GM23248 (cell line): ENCODE measurements around the gene PRR23A. TPM values are rescaled to one million over a fixed set of nuclear protein-coding genes. Genes with fewer than 3 reads are reported as not detected.
"Not testable (repeated sequence)": the region's sequence is repeated elsewhere in the genome, so short reads cannot be mapped to it uniquely, and the experiment has no call there.

ENCODE experiments used
- DNase-seq: peaks from one replicate; pipeline ENCODE4 v3.0.0-alpha.2; 2015
- H2AFZ ChIP-seq: fragments of 200-600 bp; sonication (generic); 2 replicates; pipeline ENCODE4 v1.6.1; 2016; ENCODE audit warnings: antibody characterized with exemption
- H3F3A ChIP-seq: fragments of 200-600 bp; sonication (generic); 2 replicates; pipeline ENCODE4 v1.6.1; 2016; ENCODE audit warnings: mild to moderate bottlenecking, antibody characterized with exemption, mixed run types; ENCODE audit not compliant: insufficient read depth
- H3K27ac ChIP-seq: fragments of 200-600 bp; sonication (generic); 2 replicates; pipeline ENCODE4 v1.5.1; 2016; ENCODE audit warnings: mild to moderate bottlenecking
- H3K27me3 ChIP-seq: fragments of 200-600 bp; sonication (generic); replicated peaks from 2 replicates; pipeline ENCODE4 v1.6.1; 2016; ENCODE audit warnings: mild to moderate bottlenecking; ENCODE audit not compliant: insufficient read depth
- H3K36me3 ChIP-seq: fragments of 200-600 bp; sonication (generic); 2 replicates; pipeline ENCODE4 v1.6.1; 2016; ENCODE audit warnings: low read depth, mild to moderate bottlenecking
- H3K4me1 ChIP-seq: fragments of 200-600 bp; sonication (generic); 2 replicates; pipeline ENCODE4 v1.6.1; 2016; ENCODE audit warnings: mild to moderate bottlenecking; ENCODE audit not compliant: insufficient read depth
- H3K4me2 ChIP-seq: fragments of 200-600 bp; sonication (generic); one replicate; pipeline ENCODE4 v1.6.1; 2016; ENCODE audit warnings: mild to moderate bottlenecking; ENCODE audit not compliant: unreplicated experiment
- H3K4me3 ChIP-seq: fragments of 200-600 bp; sonication (generic); 2 replicates; pipeline ENCODE4 v1.5.1; 2016; ENCODE audit warnings: mild to moderate bottlenecking
- H3K79me2 ChIP-seq: fragments of 200-600 bp; sonication (generic); 2 replicates; pipeline ENCODE4 v1.6.1; 2016; ENCODE audit warnings: mild to moderate bottlenecking; ENCODE audit not compliant: insufficient read depth
- H3K9ac ChIP-seq: fragments of 200-600 bp; sonication (generic); 2 replicates; pipeline ENCODE4 v1.6.1; 2016; ENCODE audit warnings: mild to moderate bottlenecking
- H3K9me2 ChIP-seq: fragments of 200-600 bp; sonication (generic); 2 replicates; pipeline ENCODE4 v1.6.1; 2016; ENCODE audit warnings: mixed run types, mild to moderate bottlenecking, moderate library complexity; ENCODE audit not compliant: insufficient read depth
- H3K9me3 ChIP-seq: fragments of 200-600 bp; sonication (generic); one replicate; pipeline ENCODE4 v1.6.1; 2017; ENCODE audit warnings: low read depth
- H4K20me1 ChIP-seq: fragments of 200-600 bp; sonication (generic); 2 replicates; pipeline ENCODE4 v1.6.0; 2016; ENCODE audit not compliant: insufficient read depth
- EZH2 ChIP-seq: fragments of 200-600 bp; sonication (generic); IDR thresholded peaks from 2 replicates; pipeline ENCODE4 v1.6.1; 2018; ENCODE audit warnings: antibody characterized with exemption, mild to moderate bottlenecking; ENCODE audit not compliant: insufficient read depth, poor library complexity, severe bottlenecking
- EZH2phosphoT487 ChIP-seq: fragments of 200-600 bp; sonication (generic); IDR thresholded peaks from 2 replicates; pipeline ENCODE4 v1.6.1; 2018; ENCODE audit warnings: antibody characterized with exemption, moderate library complexity, mild to moderate bottlenecking, low read depth; ENCODE audit not compliant: insufficient read depth
- WGBS, 2 experiments: methylation state at CpG; one replicate each; pipeline ENCODE4 v1.1.6; 2015 to 2017; ENCODE audit warnings: low lambda C conversion rate in 2 of 2, low coverage in 1 of 2; ENCODE audit errors: missing lambda C conversion rate in 2 of 2; 5-methylcytosine and 5-hydroxymethylcytosine counted together
- in situ Hi-C: fragments of 300-500 bp; cut with MboI; formaldehyde crosslinking; loops from 2 replicates; pipeline ENCODE4 v1.15.0; 2020
- polyA plus RNA-seq: library from polyadenylated mRNA; unstranded; fragments of >200 nt; fragmentation: Nextera tagmentation; extraction: Ambion mirVana; gene quantifications from 2 replicates; pipeline ENCODE4 v1.2.1, GENCODE V29; 2016
- total RNA-seq: library from RNA; depleted of rRNA; stranded (reverse); fragments of >200 nt; shearing (Covaris generic); gene quantifications from 2 replicates; pipeline ENCODE4 v1.2.3, GENCODE V29; 2014

The PRR23A gene
- total and polyA plus RNA-seq, 2 experiments from 2014 or later: not detected

GRCh38 chr3:139043554-139044365 lies 37.7 kb upstream of the PRR23A start:
- no peaks in the 10 kb centered on the region for H3K27me3 ChIP-seq
- no peak for DNase-seq
- no peak overlapping the region for H3K4me2 ChIP-seq
- no peak overlapping the region for H2AFZ ChIP-seq
- no peaks in the 10 kb centered on the region for H3K79me2 ChIP-seq
- no peaks in the 10 kb centered on the region for H3F3A ChIP-seq
- no peaks in the 10 kb centered on the region for H3K9me3 ChIP-seq
- 71 to 77% methylated on average over 44 to 46 of the region's 50 CpGs for WGBS, 2 experiments
- H3K4me1 ChIP-seq: no peaks in the 10 kb centered on the region
- H3K9me2 ChIP-seq: no peaks in the 10 kb centered on the region
- H3K4me3 ChIP-seq: no peak overlapping the region
- H3K9ac ChIP-seq: no peak overlapping the region
- no peaks in the 10 kb centered on the region for H4K20me1 ChIP-seq
- no peak overlapping the region for H3K27ac ChIP-seq
- TF ChIP-seq EZH2: no peak
- no peak for TF ChIP-seq EZH2phosphoT487
- in situ Hi-C loops: no loop called here
- no peaks in the 10 kb centered on the region for H3K36me3 ChIP-seq

DNA sequence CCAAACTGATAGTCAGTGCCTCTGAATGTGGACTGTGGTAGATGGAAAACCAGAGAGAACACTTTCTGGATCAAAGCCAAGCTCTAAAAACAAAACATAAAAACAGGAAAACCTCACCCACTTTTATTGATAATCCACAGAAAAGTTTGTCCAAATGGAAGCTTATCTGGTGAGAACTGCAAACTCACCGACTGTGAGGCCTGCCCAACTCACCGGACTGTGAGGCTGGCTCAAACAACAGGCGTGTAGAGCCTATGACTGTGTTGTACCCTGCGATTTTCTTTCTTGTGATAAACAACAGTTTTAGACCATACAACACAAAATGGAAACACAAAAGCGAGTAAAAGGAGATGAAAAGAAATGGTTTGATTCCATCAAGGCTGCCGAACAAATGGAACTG lies 31.4 kb upstream of the PRR23A start:
- no peak for TF ChIP-seq EZH2
- no peak for TF ChIP-seq EZH2phosphoT487
- WGBS, 2 experiments: 47 to 52% methylated on average over 6 of the region's 6 CpGs

GRCh38 chr3:139032326-139033002 lies 26.4 kb upstream of the PRR23A start:
- no peak for TF ChIP-seq EZH2phosphoT487
- H3K9me2 ChIP-seq: no peaks in the 10 kb centered on the region
- H3K9me3 ChIP-seq: no peaks in the 10 kb centered on the region
- no peak for DNase-seq
- no peak overlapping the region for H2AFZ ChIP-seq
- no peak overlapping the region for H3K4me3 ChIP-seq
- no peaks in the 10 kb centered on the region for H3K27me3 ChIP-seq
- no peaks in the 10 kb centered on the region for H3K79me2 ChIP-seq
- in situ Hi-C loops: no loop called here
- no peak overlapping the region for H3K9ac ChIP-seq
- WGBS, 2 experiments: 16 to 18% methylated on average over 2 of the region's 2 CpGs
- no peaks in the 10 kb centered on the region for H4K20me1 ChIP-seq
- H3F3A ChIP-seq: no peaks in the 10 kb centered on the region
- H3K4me1 ChIP-seq: no peaks in the 10 kb centered on the region
- H3K27ac ChIP-seq: no peak overlapping the region
- H3K36me3 ChIP-seq: no peaks in the 10 kb centered on the region
- no peak overlapping the region for H3K4me2 ChIP-seq

More for the DNA sequence above, 31.4 kb upstream of the PRR23A start:
- H4K20me1 ChIP-seq: no peaks in the 10 kb centered on the region
- H3K4me3 ChIP-seq: no peak overlapping the region
- H3K9ac ChIP-seq: no peak overlapping the region
- no peaks in the 10 kb centered on the region for H3K36me3 ChIP-seq
- no peaks in the 10 kb centered on the region for H3K79me2 ChIP-seq
- no peaks in the 10 kb centered on the region for H3K9me3 ChIP-seq
- no peak overlapping the region for H3K27ac ChIP-seq
- H3K4me1 ChIP-seq: no peaks in the 10 kb centered on the region
- no peaks in the 10 kb centered on the region for H3F3A ChIP-seq
- no peak for DNase-seq
- H3K27me3 ChIP-seq: no peaks in the 10 kb centered on the region
- in situ Hi-C loops: no loop called here
- no peak overlapping the region for H3K4me2 ChIP-seq
- no peak overlapping the region for H2AFZ ChIP-seq
- H3K9me2 ChIP-seq: no peaks in the 10 kb centered on the region

- H3K36me3 ChIP-seq, H4K20me1 ChIP-seq, in situ Hi-C loops, H3K27me3 ChIP-seq, H3K9me2 ChIP-seq, H3K4me2 ChIP-seq, H3K9me3 ChIP-seq, H2AFZ ChIP-seq, H3K27ac ChIP-seq, H3K79me2 ChIP-seq, H3K9ac ChIP-seq, DNase-seq, H3K4me1 ChIP-seq, H3F3A ChIP-seq, H3K4me3 ChIP-seq: not testable (repeated sequence)
Measured at GRCh38 chr3:139030576-139030975, 24.5 kb upstream of the PRR23A start.
